ENCODE measurements around the gene ICE2. TPM values are rescaled to one million over a fixed set of nuclear protein-coding genes. Genes with fewer than 3 reads are reported as not detected.

The ICE2 gene
- total RNA-seq, 1 donor from 2014 or later = 50.3 TPM

DNA sequence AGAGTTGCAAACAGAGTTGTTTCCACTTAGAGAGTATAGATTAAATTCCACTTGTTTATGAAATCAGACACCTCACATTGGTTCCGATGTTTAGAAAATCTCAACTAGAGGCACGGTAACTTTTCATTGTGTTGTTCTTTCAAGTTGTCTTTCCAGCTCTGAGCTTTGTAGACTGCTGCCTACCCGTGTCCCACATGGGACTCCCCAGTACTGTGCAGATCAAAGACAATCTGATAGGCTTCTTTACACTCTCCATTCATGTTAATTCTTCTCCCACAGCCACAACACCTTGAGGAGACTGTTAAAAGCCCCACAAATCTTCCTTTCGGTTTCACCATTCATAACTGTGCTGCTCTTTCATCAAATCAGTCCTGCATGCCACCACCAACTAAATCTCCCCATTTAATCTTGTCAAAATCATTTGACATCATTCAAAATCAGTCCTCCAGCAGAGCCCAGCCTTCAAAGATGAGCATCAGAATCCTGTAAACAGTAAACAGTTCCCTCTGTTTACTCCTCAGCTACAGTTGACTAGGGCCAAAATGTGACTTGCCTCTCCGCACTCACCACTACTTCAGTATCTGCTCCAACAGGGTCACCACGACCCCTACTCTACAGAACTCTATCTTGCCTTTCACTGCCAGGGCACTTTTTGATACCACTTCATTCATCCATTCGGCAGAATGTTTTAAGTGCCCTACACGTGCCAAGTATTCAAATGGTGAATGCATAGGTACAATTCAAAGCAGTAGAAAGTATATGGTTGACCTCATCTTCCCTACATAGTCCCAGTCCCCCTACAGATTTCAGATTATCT lies 89.5 kb downstream of the ICE2 start:
- DNase-seq (ENCODE audit: extremely low spot score, unreplicated experiment) = no peak
- Mint-ChIP-seq H3K27me3 (ENCODE audit: unreplicated experiment) (no peaks in the 10 kb centered on the region), H3K9me3 (ENCODE audit: unreplicated experiment) (no peaks in the 10 kb centered on the region), H3K27ac (ENCODE audit: unreplicated experiment) (peak overlapping the region; percentile 95), H3K4me3 (ENCODE audit: unreplicated experiment) (peak overlapping the region; percentile 72), H3K36me3 (ENCODE audit: unreplicated experiment) (peaks cover 42% of the 10 kb centered on the region), H3K4me1 (ENCODE audit: unreplicated experiment) (peaks cover 93% of the 10 kb centered on the region)
- TF ChIP-seq CTCF (IDR thresholded peaks at IDR 0.05) = no peak

- no peaks in the 10 kb centered on the region for H3K9me3 Mint-ChIP-seq (ENCODE audit: unreplicated experiment)
- H3K4me3 Mint-ChIP-seq (ENCODE audit: unreplicated experiment) = peak overlapping the region; percentile 32
- TF ChIP-seq CTCF (IDR thresholded peaks at IDR 0.05) = no peak
- no peaks in the 10 kb centered on the region for H3K27me3 Mint-ChIP-seq (ENCODE audit: unreplicated experiment)
- H3K4me1 Mint-ChIP-seq (ENCODE audit: unreplicated experiment) = peaks cover 93% of the 10 kb centered on the region
- DNase-seq (ENCODE audit: extremely low spot score, unreplicated experiment) = no peak
- peak overlapping the region; percentile 95 for H3K27ac Mint-ChIP-seq (ENCODE audit: unreplicated experiment)
- H3K36me3 Mint-ChIP-seq (ENCODE audit: unreplicated experiment) = peaks cover 45% of the 10 kb centered on the region
Observed at GRCh38 chr15:60387321-60387720, 91.6 kb downstream of the ICE2 start.

GRCh38 chr15:60386615-60387014 lies 92.3 kb downstream of the ICE2 start:
- peak overlapping the region; percentile 7 for H3K4me3 Mint-ChIP-seq (ENCODE audit: unreplicated experiment)
- peaks cover 46% of the 10 kb centered on the region for H3K36me3 Mint-ChIP-seq (ENCODE audit: unreplicated experiment)
- H3K27ac Mint-ChIP-seq (ENCODE audit: unreplicated experiment) = peak overlapping the region; percentile 95
- no peak for DNase-seq (ENCODE audit: extremely low spot score, unreplicated experiment)
- H3K9me3 Mint-ChIP-seq (ENCODE audit: unreplicated experiment) = no peaks in the 10 kb centered on the region
- peaks cover 95% of the 10 kb centered on the region for H3K4me1 Mint-ChIP-seq (ENCODE audit: unreplicated experiment)
- no peaks in the 10 kb centered on the region for H3K27me3 Mint-ChIP-seq (ENCODE audit: unreplicated experiment)
- TF ChIP-seq CTCF (IDR thresholded peaks at IDR 0.05) = no peak

- Mint-ChIP-seq H3K36me3 (ENCODE audit: unreplicated experiment) (peaks cover 52% of the 10 kb centered on the region), H3K4me3 (ENCODE audit: unreplicated experiment) (peak overlapping the region; percentile 6), H3K27me3 (ENCODE audit: unreplicated experiment) (no peaks in the 10 kb centered on the region), H3K9me3 (ENCODE audit: unreplicated experiment) (no peaks in the 10 kb centered on the region), H3K27ac (ENCODE audit: unreplicated experiment) (peak overlapping the region; percentile 95), H3K4me1 (ENCODE audit: unreplicated experiment) (peaks cover 95% of the 10 kb centered on the region)
- no peak for TF ChIP-seq CTCF (IDR thresholded peaks at IDR 0.05)
- no peak for DNase-seq (ENCODE audit: extremely low spot score, unreplicated experiment)
Observed at GRCh38 chr15:60385620-60386552, 93.1 kb downstream of the ICE2 start.

All from osteocyte (in vitro differentiated cells).